HCT116 (cell line): ENCODE measurements around the gene DNAH9. TPM values are rescaled to one million over a fixed set of nuclear protein-coding genes. Genes with fewer than 3 reads are reported as not detected.

Experiments used
- ATAC-seq: fragments of 200-7000 bp; cut with Tn5 transposase; 2 replicates; pipeline ENCODE4 v1.9.1; 2020; ENCODE audit warnings: mild to moderate bottlenecking, moderate library complexity
- BruUV-seq: library from RNA; stranded (reverse); fragments of 400-500 nt; replicated peaks from 2 replicates; lab custom pipeline; 2021; lab: Mats Ljungman, UMichigan
- CTCF ChIA-PET: fragments of 300-600 bp; sonication (Branson Sonifier 250); formaldehyde crosslinking; loops from one replicate; lab custom pipeline; 2021; ENCODE audit warnings: antibody characterized with exemption; lab: Charles Lee
- POLR2A ChIA-PET: fragments of 300-600, 350-600 bp; sonication (Branson Sonifier 250); formaldehyde crosslinking; loops from one replicate; lab custom pipeline; 2021; ENCODE audit warnings: antibody characterized with exemption; lab: Charles Lee
- RAD21 ChIA-PET, 2 experiments: fragments of 300-600 bp; sonication (Branson Sonifier 250); formaldehyde crosslinking; loops; one replicate each; lab custom pipeline; 2023; ENCODE audit warnings: low total read pairs in 2 of 2; ENCODE audit not compliant: uncharacterized antibody in 2 of 2, unreplicated experiment in 2 of 2, low non-redundant PET in 1 of 2; lab: Charles Lee
- DNase-seq: peaks from one replicate; pipeline ENCODE4 v3.0.0-alpha.2; 2010; ENCODE audit warnings: low read depth, low spot score
- H2AFZ ChIP-seq: fragments of 200-600 bp; shearing (Covaris generic), sonication (generic); 2 replicates; pipeline ENCODE4 v1.6.1; 2017; ENCODE audit warnings: low read depth, mixed run types, mixed read lengths, antibody characterized with exemption, low read length; ENCODE audit not compliant: poor library complexity, severe bottlenecking
- H3K27ac ChIP-seq: 2 replicates; pipeline ENCODE4 v1.5.1; 2012; ENCODE audit warnings: low read depth, low read length
- H3K27me3 ChIP-seq: fragments of 200-600 bp; sonication (generic); 2 replicates; pipeline ENCODE4 v1.6.1; 2016; ENCODE audit warnings: mixed run types, low read length, mixed read lengths; ENCODE audit not compliant: insufficient read depth
- H3K36me3 ChIP-seq, 2 experiments: fragments of 200-500 bp in 1 of 2; fragments of 200-600 bp in 1 of 2; sonication (Bioruptor generic) in 1 of 2; sonication (generic) in 1 of 2; 2 replicates each; pipeline versions ENCODE4 v1.5.1 to v1.6.1; 2014 to 2016; ENCODE audit warnings: low read length in 2 of 2, inconsistent platforms in 1 of 2, mixed read lengths in 1 of 2, mixed run types in 1 of 2; ENCODE audit not compliant: insufficient read depth in 2 of 2, control insufficient read depth in 1 of 2
- H3K4me1 ChIP-seq, 2 experiments: fragments of 200-600 bp in 1 of 2; sonication (generic) in 1 of 2; 2 replicates each; pipeline versions ENCODE4 v1.5.1 to v1.6.1; 2012 to 2017; ENCODE audit warnings: low read length in 2 of 2, inconsistent platforms in 1 of 2, mild to moderate bottlenecking in 1 of 2, mixed read lengths in 1 of 2, mixed run types in 1 of 2, moderate library complexity in 1 of 2; ENCODE audit not compliant: insufficient read depth in 2 of 2, control insufficient read depth in 1 of 2
- H3K4me2 ChIP-seq: fragments of 200-600 bp; sonication (generic); 2 replicates; pipeline ENCODE4 v1.6.1; 2017; ENCODE audit warnings: mixed run types, low read length, mixed read lengths
- H3K4me3 ChIP-seq, 2 experiments: fragments of 200-600 bp in 1 of 2; sonication (generic) in 1 of 2; replicated peaks in 1 of 2; 2 replicates each; pipeline ENCODE4 v1.5.1; 2011 to 2016; ENCODE audit warnings: low read length in 2 of 2, control low read depth in 1 of 2, low read depth in 1 of 2, mild to moderate bottlenecking in 1 of 2, mixed read lengths in 1 of 2, mixed run types in 1 of 2
- H3K79me2 ChIP-seq: fragments of 200-600 bp; sonication (generic); 2 replicates; pipeline ENCODE4 v1.6.1; 2017; ENCODE audit warnings: mild to moderate bottlenecking, mixed run types, low read length, moderate library complexity, mixed read lengths; ENCODE audit not compliant: insufficient read depth
- H3K9ac ChIP-seq: fragments of 200-600 bp; sonication (generic); 2 replicates; pipeline ENCODE4 v1.6.1; 2016; ENCODE audit warnings: low read length, mixed read lengths
- H3K9me2 ChIP-seq: fragments of 200-600 bp; sonication (generic), shearing (Covaris generic); 2 replicates; pipeline ENCODE4 v1.6.1; 2017; ENCODE audit warnings: mixed run types, mild to moderate bottlenecking, moderate library complexity; ENCODE audit not compliant: insufficient read depth
- H3K9me3 ChIP-seq, 2 experiments: fragments of 200-500 bp in 1 of 2; fragments of 200-600 bp in 1 of 2; sonication (Bioruptor generic) in 1 of 2; sonication (generic) in 1 of 2; 2 replicates each; pipeline ENCODE4 v1.6.1; 2014 to 2017; ENCODE audit warnings: low read length in 2 of 2, mixed read lengths in 2 of 2, inconsistent platforms in 1 of 2, low read depth in 1 of 2, mild to moderate bottlenecking in 1 of 2, mixed run types in 1 of 2, moderate library complexity in 1 of 2; ENCODE audit not compliant: control insufficient read depth in 1 of 2, insufficient read depth in 1 of 2
- H4K20me1 ChIP-seq: fragments of 200-600 bp; sonication (generic), shearing (Covaris generic); 2 replicates; pipeline ENCODE4 v1.6.1; 2017; ENCODE audit warnings: mixed run types, mild to moderate bottlenecking, moderate library complexity; ENCODE audit not compliant: insufficient read depth
- FOSL1 ChIP-seq: IDR thresholded peaks from 2 replicates; pipeline ENCODE4 v1.6.1; 2012; ENCODE audit warnings: low read depth
- POLR2AphosphoS5 ChIP-seq: IDR thresholded peaks from 2 replicates; pipeline ENCODE4 v1.6.1; 2011; ENCODE audit warnings: mild to moderate bottlenecking, low read depth, low read length, moderate library complexity
- REST ChIP-seq: IDR thresholded peaks from 2 replicates; pipeline ENCODE4 v1.6.1; 2012; ENCODE audit warnings: low read depth
- SIN3A ChIP-seq: IDR thresholded peaks from 2 replicates; pipeline ENCODE4 v1.6.1; 2012; ENCODE audit warnings: low read depth
- SRF ChIP-seq: IDR thresholded peaks from 2 replicates; pipeline ENCODE4 v1.6.1; 2012; ENCODE audit warnings: low read depth
- TCF7L2 ChIP-seq: IDR thresholded peaks from 2 replicates; pipeline ENCODE4 v1.7.0; 2011; ENCODE audit warnings: borderline replicate concordance, inconsistent platforms; ENCODE audit not compliant: insufficient read depth, insufficient read length; ENCODE audit errors: extremely low read depth
- ZBTB33 ChIP-seq: IDR thresholded peaks from 2 replicates; pipeline ENCODE4 v1.6.1; 2011; ENCODE audit warnings: mild to moderate bottlenecking, low read length, moderate library complexity; ENCODE audit not compliant: insufficient replicate concordance; ENCODE audit errors: extremely low read depth
- ZNF274 ChIP-seq: fragments of 200-500 bp; sonication (Bioruptor generic); IDR thresholded peaks from 2 replicates; pipeline ENCODE4 v1.6.1; 2014; ENCODE audit warnings: mild to moderate bottlenecking, low read depth, low read length, inconsistent platforms
- intact Hi-C: fragments of 100-400 bp; cut with micrococcal nuclease; formaldehyde crosslinking; loops from 2 replicates; pipeline ENCODE4 v1.10.0; 2022
- total RNA-seq: library from RNA; stranded (reverse); gene quantifications from one replicate; pipeline ENCODE4 v1.2.1, GENCODE V29; 2021; ENCODE audit not compliant: unreplicated experiment

DNAH9 gene
- total RNA-seq, 1 experiment from 2014 or later: not detected

- Histone ChIP-seq H3K9me3 (no peaks in the 10 kb centered on the region), H3K79me2 (no peaks in the 10 kb centered on the region), H3K27ac (no peak overlapping the region), H3K27me3 (no peaks in the 10 kb centered on the region), H4K20me1 (no peaks in the 10 kb centered on the region), H3K4me2 (no peak overlapping the region), H3K9me2 (no peaks in the 10 kb centered on the region), H3K4me3 (no peak overlapping the region), H3K9ac (no peak overlapping the region), H3K4me1 (peaks cover 5 to 11% of the 10 kb centered on the region in 2 experiments; a peak in 3 of 4 replicates), H2AFZ (no peak overlapping the region), H3K36me3 (no peaks in the 10 kb centered on the region)
- RAD21 ChIA-PET: no interaction called here
- POLR2A ChIA-PET: no interaction called here
- no peak for TF ChIP-seq REST
- TF ChIP-seq SRF: no peak
- no peak for TF ChIP-seq POLR2AphosphoS5
- TF ChIP-seq ZNF274: no peak
- no peak for TF ChIP-seq TCF7L2
- TF ChIP-seq FOSL1: no peak
- TF ChIP-seq ZBTB33: no peak
- no peak for TF ChIP-seq SIN3A
- no TSS peak for BruUV-seq
- CTCF ChIA-PET: interaction anchor here (1.0 kb wide), 1 partner anchor 10 kb away, joined by 4 read pairs; no protein-coding TSS in a partner anchor
- no peak for ATAC-seq
- intact Hi-C loops: no loop called here
- no peak for DNase-seq
These were observed 327.2 kb downstream of the DNAH9 start for GRCh38 chr17:11925262-11926021.
